GM12872 (cell line): ENCODE measurements around the gene CREG1.

Source experiments
- CTCF ChIP-seq: IDR thresholded peaks from 3 replicates; pipeline ENCODE4 v1.5.1; 2011; ENCODE audit warnings: low read depth, mild to moderate bottlenecking, low read length, moderate library complexity; ENCODE audit not compliant: insufficient read depth

The CREG1 gene

GRCh38 chr1:167528057-167528728 is 25.4 kb downstream of the CREG1 start:
- TF ChIP-seq CTCF = no peak

- TF ChIP-seq CTCF = no peak
Measured at GRCh38 chr1:167526667-167527383, 26.7 kb downstream of the CREG1 start.

- no peak for TF ChIP-seq CTCF
Measured at GRCh38 chr1:167524651-167525050, 28.9 kb downstream of the CREG1 start.

GRCh38 chr1:167522246-167522645 is 31.3 kb downstream of the CREG1 start:
- TF ChIP-seq CTCF = no peak

- TF ChIP-seq CTCF = peak; percentile 19; the same call in 1 of the 3 replicates
Measured at GRCh38 chr1:167520711-167521206, 32.8 kb downstream of the CREG1 start.

- TF ChIP-seq CTCF = no peak
Measured at GRCh38 chr1:167518331-167518700, 35.2 kb downstream of the CREG1 start, which contains the start of gene CD247. TSS of gene CD247 (minus strand) at chr1:167518529. CDS start at chr1:167518465, 64 bp downstream.

GRCh38 chr1:167517535-167518330 is 35.8 kb downstream of the CREG1 start:
- TF ChIP-seq CTCF = no peak
